HEK293 (cell line): ENCODE data around the gene ENTREP3.

Source experiments
- CTCF ChIA-PET: fragments of 350-600 bp; formaldehyde crosslinking; extraction: SDS; loops from one replicate; lab custom pipeline; 2021; ENCODE audit warnings: antibody characterized with exemption; lab: Yijun Ruan, JAX
- POLR2A ChIA-PET: fragments of 300-600 bp; formaldehyde crosslinking; extraction: SDS; loops from one replicate; lab custom pipeline; 2020; ENCODE audit warnings: antibody characterized with exemption, inconsistent platforms; lab: Yijun Ruan, JAX
- H3K27ac ChIP-seq: fragments of 200-500 bp; sonication (Bioruptor generic); 2 replicates; pipeline ENCODE4 v1.5.1; 2014; ENCODE audit warnings: low read depth, low read length, control low read depth, inconsistent platforms; ENCODE audit errors: extremely low read depth
- H3K36me3 ChIP-seq, 2 experiments: fragments of 200-500 bp in 1 of 2; sonication (Bioruptor generic) in 1 of 2; 1 replicate in 1 of 2; 2 replicates in 1 of 2; pipeline ENCODE4 v1.5.1; 2014 to 2017; ENCODE audit warnings: inconsistent platforms in 2 of 2, low read length in 2 of 2; ENCODE audit not compliant: control insufficient read depth in 2 of 2, insufficient read depth in 1 of 2
- H3K4me1 ChIP-seq: fragments of 200-500 bp; sonication (Bioruptor generic); 2 replicates; pipeline ENCODE4 v1.5.1; 2014; ENCODE audit warnings: mild to moderate bottlenecking, low read length, inconsistent platforms; ENCODE audit not compliant: control insufficient read depth, insufficient read depth
- H3K4me3 ChIP-seq: 2 replicates; pipeline ENCODE4 v1.5.1; 2011; ENCODE audit warnings: low read depth, mild to moderate bottlenecking, control low read depth, low read length, moderate library complexity
- H3K9me3 ChIP-seq: fragments of 200-500 bp; sonication (Bioruptor generic); 2 replicates; pipeline ENCODE4 v1.5.1; 2014; ENCODE audit warnings: low read depth, low read length, inconsistent platforms; ENCODE audit not compliant: control insufficient read depth, insufficient read depth
- CTCF ChIP-seq: fragments of 450-650 bp; formaldehyde crosslinking; IDR thresholded peaks from 2 replicates; pipeline ENCODE4 v1.5.1; 2016; ENCODE audit warnings: missing biosample characterization, missing genetic modification characterization
- GLIS1 ChIP-seq: fragments of 450-650 bp; formaldehyde crosslinking; IDR thresholded peaks from 2 replicates; pipeline ENCODE4 v1.5.1; 2016; ENCODE audit warnings: missing biosample characterization, missing genetic modification characterization
- KLF16 ChIP-seq: fragments of 450-650 bp; formaldehyde crosslinking; IDR thresholded peaks from 2 replicates; pipeline ENCODE4 v1.5.1; 2017; ENCODE audit warnings: missing biosample characterization, missing genetic modification characterization
- OSR2 ChIP-seq: fragments of 450-650 bp; formaldehyde crosslinking; IDR thresholded peaks from 2 replicates; pipeline ENCODE4 v1.5.1; 2016; ENCODE audit warnings: missing biosample characterization, missing genetic modification characterization
- REPIN1 ChIP-seq: fragments of 450-650 bp; formaldehyde crosslinking; IDR thresholded peaks from 2 replicates; pipeline ENCODE4 v1.5.1; 2017; ENCODE audit warnings: missing biosample characterization, missing genetic modification characterization, low read depth
- SCRT1 ChIP-seq: fragments of 450-650 bp; formaldehyde crosslinking; IDR thresholded peaks from 2 replicates; pipeline ENCODE4 v1.5.1; 2016; ENCODE audit warnings: missing biosample characterization, missing genetic modification characterization, borderline replicate concordance
- SP7 ChIP-seq: fragments of 450-650 bp; formaldehyde crosslinking; IDR thresholded peaks from 2 replicates; pipeline ENCODE4 v1.5.1; 2016; ENCODE audit warnings: missing biosample characterization, missing genetic modification characterization
- ZBTB1 ChIP-seq: fragments of 450-650 bp; formaldehyde crosslinking; IDR thresholded peaks from 2 replicates; pipeline ENCODE4 v1.5.1; 2016; ENCODE audit warnings: missing biosample characterization, missing genetic modification characterization
- ZBTB44 ChIP-seq: fragments of 450-650 bp; IDR thresholded peaks from 2 replicates; pipeline ENCODE4 v1.5.1; 2018; ENCODE audit warnings: missing biosample characterization, mild to moderate bottlenecking, missing genetic modification characterization
- ZFHX2 ChIP-seq: fragments of 450-650 bp; formaldehyde crosslinking; conservative IDR thresholded peaks from 2 replicates; pipeline ENCODE4 v1.5.1; 2016; ENCODE audit warnings: missing biosample characterization, missing genetic modification characterization
- ZFP37 ChIP-seq: fragments of 450-650 bp; formaldehyde crosslinking; IDR thresholded peaks from 2 replicates; pipeline ENCODE4 v1.5.1; 2016; ENCODE audit warnings: missing biosample characterization, missing genetic modification characterization
- ZNF155 ChIP-seq: fragments of 450-650 bp; formaldehyde crosslinking; IDR thresholded peaks from 2 replicates; pipeline ENCODE4 v1.5.1; 2016; ENCODE audit warnings: missing biosample characterization, missing genetic modification characterization
- ZNF24 ChIP-seq: fragments of 450-650 bp; formaldehyde crosslinking; IDR thresholded peaks from 2 replicates; pipeline ENCODE4 v1.5.1; 2016; ENCODE audit warnings: missing biosample characterization, missing genetic modification characterization
- ZNF248 ChIP-seq: fragments of 450-650 bp; formaldehyde crosslinking; IDR thresholded peaks from 2 replicates; pipeline ENCODE4 v1.5.1; 2017; ENCODE audit warnings: missing biosample characterization, missing genetic modification characterization
- ZNF280D ChIP-seq: fragments of 450-650 bp; formaldehyde crosslinking; IDR thresholded peaks from 2 replicates; pipeline ENCODE4 v1.5.1; 2016; ENCODE audit warnings: missing biosample characterization, missing genetic modification characterization
- ZNF324 ChIP-seq: fragments of 450-650 bp; formaldehyde crosslinking; IDR thresholded peaks from 2 replicates; pipeline ENCODE4 v1.5.1; 2016; ENCODE audit warnings: missing biosample characterization, missing genetic modification characterization
- ZNF350 ChIP-seq: fragments of 450-650 bp; formaldehyde crosslinking; IDR thresholded peaks from 2 replicates; pipeline ENCODE4 v1.5.0; 2017; ENCODE audit warnings: missing biosample characterization, mild to moderate bottlenecking, missing genetic modification characterization
- ZNF423 ChIP-seq: fragments of 450-650 bp; formaldehyde crosslinking; IDR thresholded peaks from 2 replicates; pipeline ENCODE4 v1.5.1; 2016; ENCODE audit warnings: missing biosample characterization, missing genetic modification characterization
- ZNF473 ChIP-seq: fragments of 450-650 bp; formaldehyde crosslinking; IDR thresholded peaks from 2 replicates; pipeline ENCODE4 v1.5.1; 2017; ENCODE audit warnings: missing biosample characterization, missing genetic modification characterization
- ZNF510 ChIP-seq: fragments of 450-650 bp; formaldehyde crosslinking; IDR thresholded peaks from 2 replicates; pipeline ENCODE4 v1.5.1; 2018; ENCODE audit warnings: mild to moderate bottlenecking, missing genetic modification characterization, missing biosample characterization; ENCODE audit not compliant: insufficient replicate concordance
- ZNF529 ChIP-seq: fragments of 450-650 bp; formaldehyde crosslinking; IDR thresholded peaks from 2 replicates; pipeline ENCODE4 v1.5.1; 2017; ENCODE audit warnings: missing genetic modification characterization, missing biosample characterization; ENCODE audit not compliant: insufficient replicate concordance
- ZNF747 ChIP-seq: fragments of 450-650 bp; formaldehyde crosslinking; IDR thresholded peaks from 2 replicates; pipeline ENCODE4 v1.5.1; 2016; ENCODE audit warnings: missing biosample characterization, missing genetic modification characterization
- ZSCAN30 ChIP-seq: fragments of 450-650 bp; IDR thresholded peaks from 2 replicates; pipeline ENCODE4 v1.5.1; 2018; ENCODE audit warnings: missing biosample characterization, mild to moderate bottlenecking, missing genetic modification characterization, moderate library complexity
- ZXDB ChIP-seq: fragments of 450-650 bp; formaldehyde crosslinking; IDR thresholded peaks from 2 replicates; pipeline ENCODE4 v1.5.1; 2016; ENCODE audit warnings: missing biosample characterization, missing genetic modification characterization
- TF ChIP-seq, protein P1 (sequence below): fragments of 450-650 bp; formaldehyde crosslinking; IDR thresholded peaks from 2 replicates; pipeline ENCODE4 v1.5.1; 2016; ENCODE audit warnings: missing biosample characterization, missing genetic modification characterization

The ENTREP3 gene

GRCh38 chr1:155266553-155266952 is 11.3 kb upstream of the ENTREP3 start:
- H3K9me3 ChIP-seq = no peaks in the 10 kb centered on the region
- CTCF ChIA-PET = interaction anchor here (0.6 to 2.1 kb wide), 7 partner anchors 9 to 1789 kb away, joined by 3 to 20 read pairs (median 3); partner anchors contain the start of gene ENTREP3

GRCh38 chr1:155263067-155263466 is 7.8 kb upstream of the ENTREP3 start:
- H3K36me3 ChIP-seq = peaks cover 17 to 78% of the 10 kb centered on the region in 2 experiments
- peak overlapping the region; percentile 35; the same call in 1 of the 2 replicates for H3K27ac ChIP-seq
- H3K4me3 ChIP-seq = no peak overlapping the region
- no peaks in the 10 kb centered on the region for H3K4me1 ChIP-seq
- ChIA-PET POLR2A (interaction anchor here (2.6 kb wide), 1 partner anchor 10 kb away, joined by 19 read pairs; the partner anchor contains the start of gene CLK2), CTCF (interaction anchor here (0.8 to 6.2 kb wide), 2 partner anchors 13 to 15 kb away, joined by 5 to 91 read pairs; no protein-coding TSS in a partner anchor)
- H3K9me3 ChIP-seq = no peaks in the 10 kb centered on the region
- no peak for TF ChIP-seq GLIS1 (tag by site-specific recombination)
- TF ChIP-seq ZSCAN30 (tag by site-specific recombination) = no peak
- TF ChIP-seq ZNF423 = no peak
- no peak for TF ChIP-seq ZBTB1 (tag by site-specific recombination)
- no peak for TF ChIP-seq ZNF529 (tag by site-specific recombination)
- TF ChIP-seq ZBTB44 (tag by site-specific recombination) = no peak
- TF ChIP-seq ZNF473 (tag by site-specific recombination) = no peak
- TF ChIP-seq ZXDB = no peak
- no peak for TF ChIP-seq SP7 (tag by site-specific recombination)

More at GRCh38 chr1:155266553-155266952, 11.3 kb upstream of the ENTREP3 start:
- Histone ChIP-seq H3K27ac (peak overlapping the region; percentile 26; the same call in 1 of the 2 replicates), H3K36me3 (peaks cover 36 to 87% of the 10 kb centered on the region in 2 experiments), H3K4me1 (no peaks in the 10 kb centered on the region), H3K4me3 (no peak overlapping the region)
- TF ChIP-seq ZNF747 (tag by site-specific recombination) (no peak), ZNF24 (tag by site-specific recombination) (no peak), OSR2 (no peak), CTCF (tag by site-specific recombination) (no peak), ZNF248 (tag by site-specific recombination) (no peak), ZNF510 (tag by site-specific recombination) (no peak), ZNF350 (no peak), ZFHX2 (tag by site-specific recombination) (no peak), SP7 (tag by site-specific recombination) (no peak), REPIN1 (tag by site-specific recombination) (no peak), ZFP37 (tag by site-specific recombination) (no peak), ZNF280D (tag by site-specific recombination) (no peak), KLF16 (tag by site-specific recombination) (no peak), SCRT1 (tag by site-specific recombination) (no peak), ZNF324 (tag by site-specific recombination) (no peak), ZNF155 (tag by site-specific recombination) (no peak)
- TF ChIP-seq, protein P1, sequence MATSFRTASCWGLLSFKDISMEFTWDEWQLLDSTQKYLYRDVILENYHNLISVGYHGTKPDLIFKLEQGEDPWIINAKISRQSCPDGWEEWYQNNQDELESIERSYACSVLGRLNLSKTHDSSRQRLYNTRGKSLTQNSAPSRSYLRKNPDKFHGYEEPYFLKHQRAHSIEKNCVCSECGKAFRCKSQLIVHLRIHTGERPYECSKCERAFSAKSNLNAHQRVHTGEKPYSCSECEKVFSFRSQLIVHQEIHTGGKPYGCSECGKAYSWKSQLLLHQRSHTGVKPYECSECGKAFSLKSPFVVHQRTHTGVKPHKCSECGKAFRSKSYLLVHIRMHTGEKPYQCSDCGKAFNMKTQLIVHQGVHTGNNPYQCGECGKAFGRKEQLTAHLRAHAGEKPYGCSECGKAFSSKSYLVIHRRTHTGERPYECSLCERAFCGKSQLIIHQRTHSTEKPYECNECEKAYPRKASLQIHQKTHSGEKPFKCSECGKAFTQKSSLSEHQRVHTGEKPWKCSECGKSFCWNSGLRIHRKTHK (tag by site-specific recombination) = no peak
- POLR2A ChIA-PET = interaction anchor here (0.9 to 1.4 kb wide), 4 partner anchors 10 to 50 kb away, joined by 3 to 4 read pairs (median 4); partner anchors contain the start of gene ENTREP3
